Prostate gland (tissue), 2 donors: ENCODE data around the gene CIC. TPM values are rescaled to one million over a fixed set of nuclear protein-coding genes. Genes with fewer than 3 reads are reported as not detected.
A peak's percentile ranks its signal among the peaks of the same experiment; 100 is the strongest.

Experiments
- DNase-seq: peaks from one replicate; pipeline ENCODE4 v3.0.0-alpha.2; 2019; ENCODE audit warnings: low spot score
- H3K27ac ChIP-seq, 2 donors: fragments of 200-600 bp; sonication (generic); 2 replicates each; pipeline ENCODE4 v1.5.1; 2017 to 2019
- H3K27me3 ChIP-seq: fragments of 200-600 bp; sonication (generic); replicated peaks from 2 replicates; pipeline ENCODE4 v1.5.1; 2019; ENCODE audit not compliant: insufficient read depth
- H3K36me3 ChIP-seq, 2 donors: fragments of 200-600 bp; sonication (generic); 1 replicate in 1 of 2; 2 replicates in 1 of 2; pipeline versions ENCODE4 v1.5.1 to v1.8.1; 2017 to 2019
- H3K4me1 ChIP-seq: fragments of 200-600 bp; sonication (generic); replicated peaks from 2 replicates; pipeline ENCODE4 v1.5.1; 2019
- H3K4me3 ChIP-seq, 2 donors: fragments of 200-600 bp; sonication (generic); 2 replicates each; pipeline ENCODE4 v1.5.1; 2017 to 2019
- H3K9me3 ChIP-seq: fragments of 200-600 bp; sonication (generic); 2 replicates; pipeline ENCODE4 v1.5.1; 2017
- CTCF ChIP-seq, 4 experiments: fragments of 200-600 bp in 2 of 4; fragments of 450-650 bp in 2 of 4; sonication (generic) in 2 of 4; IDR thresholded peaks; 1 replicate in 3 of 4; 2 replicates in 1 of 4; pipeline ENCODE4 v1.5.1; 2016 to 2019; ENCODE audit warnings: antibody characterized with exemption in 4 of 4, mild to moderate bottlenecking in 2 of 4, moderate library complexity in 2 of 4
- POLR2A ChIP-seq: fragments of 450-650 bp; IDR thresholded peaks from one replicate; pipeline ENCODE4 v1.6.1; 2016; ENCODE audit warnings: antibody characterized with exemption, mild to moderate bottlenecking
- POLR2AphosphoS5 ChIP-seq: sonication (generic); formaldehyde crosslinking; IDR thresholded peaks from one replicate; pipeline ENCODE4 v1.6.1; 2017; ENCODE audit warnings: antibody characterized with exemption
- WGBS: methylation state at CpG from one replicate; pipeline ENCODE4 v1.1.5; 2018; 5-methylcytosine and 5-hydroxymethylcytosine counted together
- intact Hi-C: fragments of 100-400 bp; cut with DNase I; formaldehyde crosslinking; loops from one replicate; pipeline ENCODE4 v1.14.2; 2022
- total RNA-seq, 2 donors: library from RNA; depleted of rRNA; stranded (reverse); fragments of >200 nt; gene quantifications; one replicate each; pipeline ENCODE4 v1.1.0, GENCODE V29; 2016

The CIC gene
- 100 to 1,000 TPM in 1 of 2 donors, 10 to 100 TPM in 1; 64.6 to 145 TPM for total RNA-seq

GRCh38 chr19:42268704-42269477 lies at the start of gene CIC:
TSS of gene CIC (plus strand) at chr19:42269252. CDS start at chr19:42271784, 2,532 bp downstream.
- DNase-seq, result peak; percentile 100
- TF ChIP-seq POLR2A (peak; percentile 58), POLR2AphosphoS5 (peak; percentile 92), CTCF (IDR thresholded peaks at IDR 0.05) (no peak)
- intact Hi-C loops, result loop anchor here (1.0 to 2.0 kb wide), 2 partner anchors 14 kb away; partner anchors contain the start of gene ERF
- Histone ChIP-seq H3K4me3 (peak within 1 kb of the TSS; percentile 61 to 80), H3K27ac (peak within 1 kb of the TSS; percentile 97 to 99), H3K27me3 (no peaks in the 10 kb centered on the region), H3K9me3 (no peaks in the 10 kb centered on the region), H3K4me1 (peaks cover 5% of the 10 kb centered on the region), H3K36me3 (peaks cover 11 to 15% of the 10 kb centered on the region in 2 donors)
- WGBS, result under 1% methylated on average over 51 of the region's 52 CpGs

- peak within 1 kb of the TSS; percentile 63 to 73 for H3K4me3 ChIP-seq
- no peaks in the 10 kb centered on the region for H3K27me3 ChIP-seq
- H3K27ac ChIP-seq, result peak within 1 kb of the TSS; percentile 84 to 90
- peaks cover 22% of the 10 kb centered on the region for H3K4me1 ChIP-seq
- intact Hi-C loops, result loop anchor here (10.0 kb wide), 1 partner anchor 175 kb away; the partner anchor contains the start of gene CNFN
- no peaks in the 10 kb centered on the region for H3K9me3 ChIP-seq
- WGBS, result under 1% methylated on average over 53 of the region's 53 CpGs
- TF ChIP-seq CTCF (IDR thresholded peaks at IDR 0.05) (no peak), POLR2AphosphoS5 (peak; percentile 100), POLR2A (peak; percentile 89)
- DNase-seq, result peak; percentile 96
- peaks cover 0 to 10% of the 10 kb centered on the region in 2 donors for H3K36me3 ChIP-seq
Observed at GRCh38 chr19:42219812-42220750, 49.0 kb upstream of the CIC start, which contains the start of gene ZNF526. TSS of gene ZNF526 (plus strand) at chr19:42220312. CDS start at chr19:42224404, 4,092 bp downstream.

- Histone ChIP-seq H3K27ac (peak overlapping the region; percentile 84 to 90), H3K36me3 (peaks cover 0 to 16% of the 10 kb centered on the region in 2 donors), H3K9me3 (no peaks in the 10 kb centered on the region), H3K27me3 (no peaks in the 10 kb centered on the region), H3K4me3 (peak overlapping the region; percentile 63 to 73), H3K4me1 (peaks cover 17% of the 10 kb centered on the region)
- intact Hi-C loops, result no loop called here
- WGBS, result 1% methylated on average over 6 of the region's 6 CpGs
- no peak for DNase-seq
- TF ChIP-seq CTCF (IDR thresholded peaks at IDR 0.05) (no peak), POLR2AphosphoS5 (no peak), POLR2A (no peak)
Observed at GRCh38 chr19:42220751-42221097, 48.3 kb upstream of the CIC start.

GRCh38 chr19:42224940-42225717 lies 43.9 kb upstream of the CIC start:
- intact Hi-C loops, result no loop called here
- peaks cover 6% of the 10 kb centered on the region for H3K4me1 ChIP-seq
- no peaks in the 10 kb centered on the region for H3K27me3 ChIP-seq
- no peaks in the 10 kb centered on the region for H3K9me3 ChIP-seq
- no peak overlapping the region for H3K4me3 ChIP-seq
- WGBS, result 93% methylated on average over 30 of the region's 37 CpGs
- H3K36me3 ChIP-seq, result peaks cover 12 to 25% of the 10 kb centered on the region in 2 donors
- DNase-seq, result no peak
- H3K27ac ChIP-seq, result no peak overlapping the region
- TF ChIP-seq POLR2A (no peak), CTCF (IDR thresholded peaks at IDR 0.05) (no peak), POLR2AphosphoS5 (no peak)
